ENCODE results near the gene IL17REL. TPM values are rescaled to one million over a fixed set of nuclear protein-coding genes. Genes with fewer than 3 reads are reported as not detected.

IL17REL gene
- total and polyA plus RNA-seq, 2 of the 13 experiments (the other 11 are each of a cell fraction or from before 2014, with no cell fraction given), result not detected

GRCh38 chr22:49991907-49992533 lies 20.5 kb downstream of the IL17REL start:
- H3K4me3 ChIP-seq (replicated peaks in 1 of 3; ENCODE audit: insufficient read depth in 1 of 3, low read depth in 2 of 3, low read length in 3 of 3), result no peak overlapping the region
- no peak overlapping the region for H2AFZ ChIP-seq (ENCODE audit: low read length)
- FAIRE-seq, result no peak
- peaks cover 3 to 19% of the 10 kb centered on the region in 2 experiments; a peak in 2 of 5 replicates for H3K27me3 ChIP-seq (ENCODE audit: control insufficient read depth in 1 of 2, insufficient read depth in 2 of 2, low read length in 2 of 2)
- 62% methylated on average over 7 of the region's 7 CpGs for WGBS (ENCODE audit: low lambda C conversion rate)
- POLR2A ChIA-PET, result no interaction called here
- CTCF ChIA-PET (ENCODE audit: low intra/inter-chr PET ratio, low total read pairs), result interaction anchor here (1.4 to 1.7 kb wide), 2 partner anchors 61 to 62 kb away, joined by 3 to 26 read pairs; no protein-coding TSS in a partner anchor
- no peaks in the 10 kb centered on the region for H3K79me2 ChIP-seq (ENCODE audit: insufficient read depth, low read length)
- intact Hi-C loops (cut with micrococcal nuclease; ENCODE audit: unreplicated experiment), result loop anchor here (5.0 kb wide), 1 partner anchor 40 kb away; no protein-coding TSS in a partner anchor
- no peaks in the 10 kb centered on the region for H3K36me3 ChIP-seq (replicated peaks in 1 of 2; ENCODE audit: control insufficient read depth in 1 of 2, insufficient read depth in 2 of 2, low read length in 2 of 2)
- peaks cover 7% of the 10 kb centered on the region for H3K4me1 ChIP-seq (ENCODE audit: insufficient read depth, low read length)
- no peak for DNase-seq (ENCODE audit: low spot score)
- no peak overlapping the region for H3K27ac ChIP-seq (ENCODE audit: extremely low read length, insufficient read depth, low read length)
- no TSS peak for BruUV-seq (replicated peaks)
- H4K20me1 ChIP-seq (ENCODE audit: insufficient read depth, low read length), result no peaks in the 10 kb centered on the region
- H3K4me2 ChIP-seq (ENCODE audit: low read depth, low read length), result no peak overlapping the region
- no peak for ATAC-seq
- peaks cover 6% of the 10 kb centered on the region; the same call in 1 of the 2 replicates for H3K9me3 ChIP-seq (ENCODE audit: low read length)
- in situ Hi-C loops (cut with HindIII; ENCODE audit: extremely low pct_ligation_motif_present, low pct_unique_long_range_greater_than_20kb), result loop anchor here (5.0 kb wide), 1 partner anchor 60 kb away; no protein-coding TSS in a partner anchor
- H3K9ac ChIP-seq (ENCODE audit: insufficient read depth, low read depth, low read length), result no peak overlapping the region
- no peak for TF ChIP-seq TAF1 (CRISPR knock-in tag; IDR thresholded peaks at IDR 0.05)
- no peak for TF ChIP-seq ZNF768 (CRISPR knock-in tag; IDR thresholded peaks at IDR 0.05)
- TF ChIP-seq ZNF713 (CRISPR knock-in tag; IDR thresholded peaks at IDR 0.05), result no peak
- TF ChIP-seq STAT5B (CRISPR knock-in tag; IDR thresholded peaks at IDR 0.05), result no peak
- no peak for TF ChIP-seq ZNF547 (CRISPR knock-in tag; IDR thresholded peaks at IDR 0.05)
- TF ChIP-seq SIX1 (CRISPR knock-in tag; IDR thresholded peaks at IDR 0.05; ENCODE audit: borderline replicate concordance), result no peak
- TF ChIP-seq ZNF142 (CRISPR knock-in tag; IDR thresholded peaks at IDR 0.05), result no peak
- TF ChIP-seq PRMT3 (CRISPR knock-in tag; IDR thresholded peaks at IDR 0.05; ENCODE audit: borderline replicate concordance, low read depth), result no peak
- TF ChIP-seq RBFOX2 (IDR thresholded peaks at IDR 0.05; ENCODE audit: low read depth, low read length), result no peak
- TF ChIP-seq TP53 (CRISPR knock-in tag; conservative IDR thresholded peaks at IDR 0.05), result no peak
- TF ChIP-seq ZBTB49 (CRISPR knock-in tag; IDR thresholded peaks at IDR 0.05; ENCODE audit: borderline replicate concordance), result no peak
- no peak for TF ChIP-seq ZNF724P (CRISPR knock-in tag; IDR thresholded peaks at IDR 0.05; ENCODE audit: borderline replicate concordance)
- TF ChIP-seq LCORL (IDR thresholded peaks at IDR 0.05), result no peak
- TF ChIP-seq LCORL (CRISPR knock-in tag; IDR thresholded peaks at IDR 0.05), result no peak
- no peak for TF ChIP-seq KDM5B (CRISPR knock-in tag; IDR thresholded peaks at IDR 0.05; ENCODE audit: borderline replicate concordance)
- no peak for TF ChIP-seq ZNF720 (CRISPR knock-in tag; IDR thresholded peaks at IDR 0.05)

Data from HepG2 (cell line).